HG03378 (cell line): ENCODE data around the gene C1orf141.
"Not testable (repeated sequence)": the region's sequence is repeated elsewhere in the genome, so short reads cannot be mapped to it uniquely, and the experiment has no call there.

ENCODE experiments used
- ATAC-seq: cut with Tn5 transposase; IDR thresholded peaks from one replicate; pipeline ENCODE4 v1.9.1; 2021; ENCODE audit warnings: mild to moderate bottlenecking, moderate library complexity; ENCODE audit not compliant: unreplicated experiment

Gene C1orf141

DNA sequence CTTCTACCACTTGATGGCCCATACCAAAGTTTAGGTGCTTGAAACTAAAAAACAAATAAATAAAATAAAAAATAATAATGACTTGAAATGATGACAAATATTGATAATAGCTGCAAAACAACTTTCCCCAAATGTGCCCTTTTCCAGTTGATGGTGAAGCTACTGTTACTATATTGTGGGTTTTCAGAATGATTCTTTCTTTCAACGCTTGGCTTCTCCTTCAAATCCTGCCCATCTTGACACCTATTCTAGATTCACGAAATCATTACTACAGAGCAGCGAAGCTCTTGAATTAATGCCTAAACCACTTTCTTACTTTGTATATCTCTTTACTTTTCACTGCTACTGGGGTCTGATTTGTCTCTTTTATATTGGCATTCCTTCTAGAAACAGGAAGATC, 9.2 kb upstream of the C1orf141 start:
- ATAC-seq = no peak

DNA sequence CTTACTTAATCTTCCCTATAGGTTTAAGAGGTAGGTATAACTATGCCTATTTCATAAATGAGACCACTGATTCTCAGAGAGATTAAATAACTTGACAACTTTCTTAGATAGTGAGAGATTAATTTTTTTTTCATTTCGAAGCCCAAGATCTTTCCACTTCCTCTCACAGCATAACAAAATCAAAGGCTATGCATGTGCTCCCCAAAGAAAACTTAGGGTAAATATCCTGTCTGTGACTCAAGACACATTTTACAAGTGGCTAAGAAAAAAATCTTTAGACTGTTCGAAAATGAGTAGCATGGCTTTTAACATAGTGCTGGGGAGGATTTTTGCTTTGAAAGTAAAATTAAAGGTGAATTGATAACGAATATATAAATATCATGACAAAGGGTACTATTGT, 8.2 kb upstream of the C1orf141 start:
- ATAC-seq = no peak

GRCh38 chr1:67141832-67142231, 7.1 kb upstream of the C1orf141 start:
- ATAC-seq = not testable (repeated sequence)

DNA sequence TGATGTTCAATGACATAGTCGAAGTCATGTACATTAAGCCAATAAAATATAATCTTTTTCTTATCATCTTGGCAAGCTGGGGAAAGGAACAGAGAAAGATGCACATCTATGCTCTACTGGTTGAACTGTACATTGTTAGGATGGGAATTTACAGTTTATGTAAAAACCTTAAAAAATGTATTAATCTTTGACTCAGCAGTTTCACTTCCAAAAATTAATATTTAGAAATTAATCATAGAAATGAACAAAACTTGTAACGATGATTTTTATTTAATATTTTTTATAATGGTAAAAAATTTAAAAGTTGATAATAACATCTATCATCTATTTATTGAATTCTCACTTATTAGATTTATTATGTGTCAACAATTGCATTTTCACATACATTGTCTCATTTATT, 5.7 kb upstream of the C1orf141 start:
- ATAC-seq = no peak

DNA sequence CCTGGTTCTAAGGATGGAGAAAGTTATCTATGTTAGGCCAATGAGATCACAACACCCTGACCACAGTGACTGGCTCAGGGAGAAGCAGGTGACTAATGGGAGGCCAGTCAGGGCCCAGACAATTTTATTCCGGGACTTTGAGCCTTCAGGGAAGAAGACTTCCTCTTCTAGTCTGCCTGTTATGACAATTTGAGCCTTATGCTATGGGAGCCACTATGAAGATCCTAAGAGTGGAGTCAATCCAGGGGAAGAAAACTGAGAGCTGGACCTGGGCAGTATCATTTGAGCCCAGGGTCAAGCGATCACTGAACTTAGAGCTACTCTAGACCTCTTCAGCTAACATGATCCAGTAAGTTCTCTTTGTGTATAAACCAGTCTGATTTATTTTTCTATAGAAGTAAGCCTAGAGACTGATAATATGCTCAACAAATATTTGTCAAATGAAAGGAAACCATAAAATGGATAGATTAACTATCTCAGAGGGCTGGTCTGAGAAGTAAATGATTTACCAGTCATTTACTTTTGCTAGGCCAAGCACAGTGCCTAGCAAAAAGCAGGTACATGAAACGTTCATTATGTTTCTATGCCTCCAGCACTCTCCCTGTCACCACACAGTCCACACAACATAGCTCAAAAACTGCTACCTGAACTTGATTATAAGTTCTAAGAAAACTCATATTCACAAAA, 4.2 kb upstream of the C1orf141 start:
- no peak for ATAC-seq

DNA sequence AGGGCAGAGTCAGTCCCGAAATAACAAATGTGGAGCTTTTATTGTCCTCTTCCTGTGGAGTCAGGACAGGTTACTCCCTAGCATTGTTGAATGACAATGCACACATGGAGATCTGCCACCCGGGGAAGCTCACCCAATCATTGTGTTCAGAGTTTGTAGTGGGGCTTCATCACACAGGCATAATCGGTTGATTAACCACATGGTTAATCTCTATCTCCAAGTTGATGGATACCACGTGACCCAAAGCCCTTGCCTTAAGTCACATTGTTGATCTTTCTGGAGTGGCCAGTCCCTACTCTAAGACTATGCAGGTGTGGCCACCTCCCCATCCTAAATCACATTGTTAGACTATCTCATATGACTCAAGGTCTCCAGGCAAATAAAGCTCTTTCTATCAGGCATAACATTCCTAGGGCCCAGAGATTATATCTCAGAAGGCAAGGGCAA, 2.6 kb upstream of the C1orf141 start:
- ATAC-seq = no peak

DNA sequence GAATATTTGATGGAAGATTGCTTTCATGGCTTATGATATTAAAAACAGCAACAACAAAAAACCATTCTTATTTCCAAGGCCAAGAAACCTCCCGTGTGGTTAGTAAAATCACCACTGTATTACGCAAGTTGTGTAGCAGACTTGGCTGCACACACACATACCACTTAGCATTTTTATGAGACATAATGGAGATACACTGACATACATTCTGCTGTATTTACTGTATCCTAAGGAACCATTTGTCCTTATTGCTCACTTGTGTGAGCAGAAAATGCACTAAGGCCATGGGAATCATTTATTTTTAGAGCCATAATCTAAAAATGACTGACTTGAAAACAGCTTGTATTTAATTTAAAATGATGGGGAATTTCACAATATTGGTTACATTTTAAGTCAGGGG, 584 bp upstream of the C1orf141 start:
- ATAC-seq = no peak

DNA sequence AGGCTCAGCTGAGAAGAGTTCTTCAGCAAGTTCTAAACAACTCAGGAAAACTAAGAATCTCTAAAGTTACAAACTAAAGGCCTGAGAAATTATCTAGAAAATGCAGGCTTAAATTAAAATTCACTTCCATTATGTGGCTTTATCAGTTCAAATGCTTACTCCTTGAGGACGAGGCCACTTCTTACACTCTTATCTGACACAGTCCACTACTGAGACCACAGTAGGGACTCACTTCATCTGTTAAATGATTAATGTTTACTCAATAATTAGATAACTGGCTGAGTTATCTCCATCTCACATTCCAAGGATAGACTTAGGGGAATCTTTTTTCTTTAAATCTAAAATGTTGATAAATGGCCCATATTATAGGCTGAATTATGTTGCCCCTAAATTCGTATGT, 1.6 kb downstream of the C1orf141 start:
- ATAC-seq = no peak

DNA sequence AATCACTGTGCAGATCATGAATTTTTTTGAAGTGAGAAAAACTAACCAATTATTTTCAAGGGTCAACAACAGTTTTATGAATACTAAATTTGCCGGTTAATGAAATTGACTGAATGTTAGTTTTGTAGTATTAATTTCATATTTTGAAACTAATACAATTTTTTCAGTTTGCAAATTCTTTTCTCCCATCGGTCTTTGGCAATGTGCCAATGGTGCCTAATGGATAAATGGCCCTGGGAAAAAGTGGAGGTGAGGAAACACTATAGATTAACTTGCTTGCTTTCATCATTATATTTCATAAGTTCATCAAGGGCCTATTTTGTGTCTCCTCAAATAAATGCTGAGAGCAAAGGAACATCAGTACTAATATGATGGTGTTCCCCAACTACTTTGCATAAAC, 4.1 kb downstream of the C1orf141 start:
- ATAC-seq = no peak

- no peak for ATAC-seq
Observed at GRCh38 chr1:67126974-67127373, 7.8 kb downstream of the C1orf141 start.

- ATAC-seq = no peak
Observed at GRCh38 chr1:67126111-67126746, 8.5 kb downstream of the C1orf141 start.

GRCh38 chr1:67124455-67124854, 10.3 kb downstream of the C1orf141 start:
- ATAC-seq = no peak

- ATAC-seq = no peak
Observed at GRCh38 chr1:67120855-67121619, 13.7 kb downstream of the C1orf141 start.

DNA sequence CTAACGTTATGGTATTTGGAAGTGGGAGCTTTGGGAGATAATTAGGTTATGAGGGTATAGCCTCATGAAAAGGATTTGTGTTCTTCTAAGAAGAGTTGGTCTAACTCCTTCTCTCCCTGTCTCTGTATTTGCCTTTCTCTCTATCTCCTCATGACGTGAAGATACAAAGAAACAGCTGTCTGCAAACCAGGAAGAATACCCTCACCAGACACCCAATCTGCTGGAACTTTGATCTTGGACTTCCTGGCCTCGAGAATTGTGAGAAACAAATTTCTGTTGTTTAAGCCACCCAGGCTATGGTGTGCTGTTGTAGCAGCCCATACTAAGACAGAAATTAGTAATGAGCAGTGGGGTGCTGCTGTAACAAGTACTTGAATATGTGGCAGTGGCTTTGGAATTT, 16.1 kb downstream of the C1orf141 start:
- ATAC-seq = no peak

- no peak for ATAC-seq
Observed at GRCh38 chr1:67118191-67118590, 16.6 kb downstream of the C1orf141 start.

DNA sequence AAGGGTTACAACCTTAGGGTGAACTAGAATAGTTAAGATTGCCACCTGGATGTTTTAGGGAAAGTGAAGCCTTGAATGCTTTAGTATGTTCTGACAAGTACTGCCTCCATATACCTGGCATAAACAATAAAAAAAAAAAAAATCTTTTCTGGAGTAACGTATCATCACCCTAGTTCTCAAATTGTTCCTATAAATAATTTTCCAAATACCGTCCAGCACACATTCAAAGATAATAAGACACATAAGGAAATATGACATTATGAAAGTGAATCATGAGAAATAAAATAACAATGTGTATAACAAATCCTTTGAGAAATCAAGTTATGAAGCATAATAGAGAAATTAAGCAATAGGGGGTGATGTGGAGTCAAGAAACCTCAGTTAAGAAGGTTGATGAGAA, 20.6 kb downstream of the C1orf141 start:
- no peak for ATAC-seq

GRCh38 chr1:67110352-67110751, 24.4 kb downstream of the C1orf141 start:
- ATAC-seq = peak; percentile 49

DNA sequence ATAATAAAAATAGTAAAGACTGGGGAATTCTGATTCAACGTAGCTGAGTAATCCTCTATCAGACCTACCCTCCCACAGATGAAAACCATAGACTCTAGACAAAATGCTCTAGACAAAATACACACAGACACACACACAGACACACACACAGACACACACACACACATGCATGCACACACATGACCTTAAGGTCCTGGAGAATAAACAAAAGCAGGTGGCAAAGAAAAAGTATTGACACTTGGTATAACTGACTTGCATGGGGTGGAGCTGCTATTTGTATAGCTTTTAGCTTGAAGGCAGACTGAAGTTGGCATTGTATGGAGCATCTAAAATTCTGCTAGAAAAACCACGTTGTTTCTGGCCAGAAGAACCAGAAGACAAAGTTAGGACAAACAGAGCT, 29.3 kb downstream of the C1orf141 start:
- ATAC-seq = no peak

DNA sequence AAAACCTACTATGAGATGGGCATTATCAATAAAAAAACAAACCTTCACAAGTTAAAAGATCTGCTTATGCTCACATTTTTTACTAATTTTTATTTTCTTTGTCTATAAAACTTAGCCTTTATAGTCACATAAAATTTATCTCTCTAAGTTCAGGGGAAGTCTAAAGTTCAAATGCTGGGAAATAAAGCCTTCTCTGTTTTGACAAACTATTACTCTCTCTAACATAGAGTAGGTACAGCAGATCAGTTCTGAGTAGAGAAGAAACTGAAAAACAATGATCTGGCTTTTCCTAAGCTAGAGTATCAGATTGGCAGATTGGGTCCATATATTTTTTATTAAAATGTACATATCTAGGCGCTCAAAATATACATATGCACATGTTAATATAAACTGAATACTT, 31.2 kb downstream of the C1orf141 start:
- no peak for ATAC-seq

- ATAC-seq = no peak
Observed at GRCh38 chr1:67100833-67101232, 33.9 kb downstream of the C1orf141 start.

GRCh38 chr1:67097305-67097704, 37.5 kb downstream of the C1orf141 start:
- ATAC-seq = no peak

DNA sequence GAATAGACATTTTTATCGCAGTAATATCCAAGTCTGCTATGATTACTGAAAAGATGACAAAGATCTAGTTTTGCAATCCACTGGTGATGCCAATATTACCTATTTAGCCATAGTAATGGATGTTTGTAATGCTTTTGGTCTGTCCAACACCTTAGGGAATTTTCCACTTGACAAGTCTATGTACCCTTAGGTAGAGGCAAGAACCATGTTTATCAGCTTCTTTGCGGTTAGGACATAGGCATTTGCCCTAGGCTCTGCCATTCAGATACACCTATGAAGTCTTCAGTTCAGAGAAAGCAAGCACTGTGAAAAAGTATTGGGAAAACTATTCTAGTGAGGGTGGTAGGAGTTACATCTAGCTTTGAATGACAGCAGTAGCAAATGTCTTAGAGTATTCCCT, 40.6 kb downstream of the C1orf141 start:
- no peak for ATAC-seq
